Gastroesophageal sphincter (tissue), 4 donors: ENCODE results near the gene DDX6. TPM values are rescaled to one million over a fixed set of nuclear protein-coding genes. Genes with fewer than 3 reads are reported as not detected.
"Not testable (repeated sequence)": the region's sequence is repeated elsewhere in the genome, so short reads cannot be mapped to it uniquely, and the experiment has no call there.

Experiments
- ATAC-seq: fragments of 150-250 bp; one replicate; pipeline ENCODE4 v1.9.1; 2016; ENCODE audit warnings: mild to moderate bottlenecking, moderate library complexity
- H3K27ac ChIP-seq, 4 donors: fragments of 200-600 bp; sonication (generic) in 3 of 4; 1 replicate in 3 of 4; 2 replicates in 1 of 4; pipeline ENCODE4 v1.5.1; 2016 to 2019
- H3K27me3 ChIP-seq: fragments of 200-600 bp; sonication (generic); one replicate; pipeline ENCODE4 v1.5.1; 2019
- H3K36me3 ChIP-seq, 2 donors: fragments of 200-600 bp; sonication (generic); one replicate each; pipeline ENCODE4 v1.5.1; 2019; ENCODE audit warnings: control low read depth in 1 of 2
- H3K4me1 ChIP-seq, 3 donors: fragments of 200-600 bp; sonication (generic); 1 replicate in 2 of 3; 2 replicates in 1 of 3; pipeline ENCODE4 v1.5.1; 2016 to 2019; ENCODE audit warnings: control low read depth in 2 of 3
- H3K4me3 ChIP-seq, 2 donors: fragments of 200-600 bp; sonication (generic); one replicate each; pipeline ENCODE4 v1.5.1; 2019; ENCODE audit warnings: mild to moderate bottlenecking in 1 of 2, moderate library complexity in 1 of 2
- H3K9me3 ChIP-seq, 3 donors: fragments of 200-600 bp; sonication (generic); one replicate each; pipeline ENCODE4 v1.5.1; 2017 to 2019; ENCODE audit warnings: control low read depth in 2 of 3
- CTCF ChIP-seq, 4 experiments: fragments of 200-600 bp in 2 of 4; fragments of 450-650 bp in 2 of 4; sonication (generic) in 1 of 4; IDR thresholded peaks; one replicate each; pipeline ENCODE4 v1.5.1; 2017 to 2019; ENCODE audit warnings: antibody characterized with exemption in 4 of 4, mild to moderate bottlenecking in 2 of 4, moderate library complexity in 2 of 4
- EP300 ChIP-seq: sonication (generic); formaldehyde crosslinking; IDR thresholded peaks from one replicate; pipeline ENCODE4 v1.6.1; 2017; ENCODE audit warnings: antibody characterized with exemption, mild to moderate bottlenecking
- POLR2A ChIP-seq, 2 donors: fragments of 450-650 bp; IDR thresholded peaks; one replicate each; pipeline ENCODE4 v1.6.1; 2017; ENCODE audit warnings: antibody characterized with exemption in 2 of 2, mild to moderate bottlenecking in 2 of 2, moderate library complexity in 1 of 2
- POLR2AphosphoS5 ChIP-seq: sonication (generic); formaldehyde crosslinking; IDR thresholded peaks from one replicate; pipeline ENCODE4 v1.6.1; 2017; ENCODE audit warnings: antibody characterized with exemption
- WGBS, 2 donors: methylation state at CpG; one replicate each; pipeline ENCODE4 v1.1.5; 2018; ENCODE audit warnings: low coverage in 1 of 2; 5-methylcytosine and 5-hydroxymethylcytosine counted together
- total RNA-seq, 4 donors: library from RNA; depleted of rRNA; stranded (reverse); fragments of >200 nt; gene quantifications; one replicate each; pipeline ENCODE4 v1.1.0, GENCODE V29; 2016

Gene DDX6
- total RNA-seq, 4 donors from 2014 or later: 111 to 163 (median 116) TPM

- no peak for ATAC-seq
- peak overlapping the region in 2 of 4 donors; percentile 25 to 94 for H3K27ac ChIP-seq
- H3K4me3 ChIP-seq: no peak overlapping the region
- TF ChIP-seq POLR2A (IDR thresholded peaks at IDR 0.05) (no peak), EP300 (no peak), POLR2AphosphoS5 (no peak), CTCF (IDR thresholded peaks at IDR 0.05) (no peak)
- no peaks in the 10 kb centered on the region for H3K9me3 ChIP-seq
- H3K27me3 ChIP-seq: no peaks in the 10 kb centered on the region
- WGBS, 2 donors: 42 to 50% methylated on average over 4 to 7 of the region's 8 CpGs
- H3K36me3 ChIP-seq: peaks cover 0 to 46% of the 10 kb centered on the region in 2 donors
- peaks cover 5 to 89% (median 27%) of the 10 kb centered on the region in 3 donors for H3K4me1 ChIP-seq
These were observed 7.1 kb downstream of the DDX6 start for GRCh38 chr11:118783724-118784495.

GRCh38 chr11:118783324-118783723 is 7.6 kb downstream of the DDX6 start:
- peak overlapping the region in 2 of 4 donors; percentile 19 to 94 for H3K27ac ChIP-seq
- 46 to 80% methylated on average over 2 of the region's 5 CpGs for WGBS, 2 donors
- not testable (repeated sequence) for ATAC-seq, H3K9me3 ChIP-seq, H3K4me3 ChIP-seq, H3K27me3 ChIP-seq
- peaks cover 2 to 52% of the 10 kb centered on the region in 2 donors for H3K36me3 ChIP-seq
- peaks cover 5 to 89% (median 27%) of the 10 kb centered on the region in 3 donors for H3K4me1 ChIP-seq

- H3K27me3 ChIP-seq: no peaks in the 10 kb centered on the region
- peaks cover 6 to 85% of the 10 kb centered on the region in 2 donors for H3K36me3 ChIP-seq
- no peaks in the 10 kb centered on the region for H3K9me3 ChIP-seq
- H3K4me1 ChIP-seq: peaks cover 4 to 88% (median 12%) of the 10 kb centered on the region in 3 donors
- H3K27ac ChIP-seq: no peak overlapping the region
- no peak overlapping the region for H3K4me3 ChIP-seq
- TF ChIP-seq CTCF (IDR thresholded peaks at IDR 0.05) (no peak), POLR2AphosphoS5 (no peak), POLR2A (IDR thresholded peaks at IDR 0.05) (no peak), EP300 (no peak)
- no peak for ATAC-seq
- WGBS, 2 donors: 84 to 88% methylated on average over 2 to 4 of the region's 5 CpGs
These were observed 12.1 kb downstream of the DDX6 start for GRCh38 chr11:118778898-118779297.

- WGBS, 2 donors: 47 to 58% methylated on average over 4 of the region's 4 CpGs
- TF ChIP-seq CTCF (IDR thresholded peaks at IDR 0.05) (no peak), POLR2A (IDR thresholded peaks at IDR 0.05) (no peak), EP300 (no peak), POLR2AphosphoS5 (no peak)
These were observed 16.9 kb downstream of the DDX6 start for GRCh38 chr11:118774032-118774431.

GRCh38 chr11:118771547-118772288 is 19.2 kb downstream of the DDX6 start:
- TF ChIP-seq POLR2A (IDR thresholded peaks at IDR 0.05) (no peak), POLR2AphosphoS5 (no peak), CTCF (IDR thresholded peaks at IDR 0.05) (no peak), EP300 (no peak)
- no peaks in the 10 kb centered on the region for H3K9me3 ChIP-seq
- WGBS, 2 donors: 40 to 50% methylated on average over 4 of the region's 4 CpGs
- no peaks in the 10 kb centered on the region for H3K27me3 ChIP-seq
- H3K4me3 ChIP-seq: no peak overlapping the region
- ATAC-seq: no peak
- H3K27ac ChIP-seq: peak overlapping the region in 1 of 4 donors; percentile 2
- H3K36me3 ChIP-seq: peaks cover 0 to 55% of the 10 kb centered on the region in 2 donors
- peaks cover 34 to 100% (median 47%) of the 10 kb centered on the region in 3 donors for H3K4me1 ChIP-seq

More at GRCh38 chr11:118774032-118774431, 16.9 kb downstream of the DDX6 start:
- H3K27ac ChIP-seq: peak overlapping the region in 1 of 4 donors; percentile 11
- no peaks in the 10 kb centered on the region for H3K27me3 ChIP-seq
- ATAC-seq: no peak
- H3K4me1 ChIP-seq: peaks cover 26 to 98% (median 38%) of the 10 kb centered on the region in 3 donors
- peaks cover 6 to 62% of the 10 kb centered on the region in 2 donors for H3K36me3 ChIP-seq
- H3K9me3 ChIP-seq: no peaks in the 10 kb centered on the region
- H3K4me3 ChIP-seq: no peak overlapping the region
